OCI-LY7 (cell line): ENCODE results near the gene SYNE3. TPM values are rescaled to one million over a fixed set of nuclear protein-coding genes. Genes with fewer than 3 reads are reported as not detected.

Experiments used
- BruUV-seq: library from RNA; stranded (reverse); fragments of 400-500 nt; replicated peaks from 2 replicates; lab custom pipeline; 2021; lab: Mats Ljungman, UMichigan
- CTCF ChIA-PET: fragments of 300-600 bp; sonication (Branson Sonifier 250); formaldehyde crosslinking; loops from one replicate; lab custom pipeline; 2022; ENCODE audit warnings: antibody characterized with exemption; ENCODE audit not compliant: unreplicated experiment; lab: Charles Lee
- POLR2A ChIA-PET: fragments of 300-600 bp; sonication (Branson Sonifier 250); formaldehyde crosslinking; loops from one replicate; lab custom pipeline; 2022; ENCODE audit warnings: antibody characterized with exemption; lab: Charles Lee
- DNase-seq: peaks from one replicate; pipeline ENCODE4 v3.0.0-alpha.2; 2015; ENCODE audit warnings: low spot score
- H2AFZ ChIP-seq: fragments of 200-600 bp; sonication (generic), shearing (Covaris generic); 2 replicates; pipeline ENCODE4 v1.6.1; 2014; ENCODE audit warnings: mild to moderate bottlenecking, antibody characterized with exemption, low read length, moderate library complexity
- H3K27ac ChIP-seq: fragments of 200-600 bp; sonication (generic); 2 replicates; pipeline ENCODE4 v1.5.1; 2014; ENCODE audit warnings: mixed run types, low read depth, mild to moderate bottlenecking, moderate library complexity, low read length, inconsistent platforms; ENCODE audit not compliant: poor library complexity, severe bottlenecking
- H3K36me3 ChIP-seq: fragments of 200-600 bp; sonication (generic); 2 replicates; pipeline ENCODE4 v1.6.1; 2014; ENCODE audit warnings: mild to moderate bottlenecking, antibody characterized with exemption, low read length, moderate library complexity, mixed read lengths; ENCODE audit not compliant: insufficient read depth
- H3K4me1 ChIP-seq: fragments of 200-600 bp; sonication (generic); 2 replicates; pipeline ENCODE4 v1.5.1; 2014; ENCODE audit warnings: mild to moderate bottlenecking, low read length; ENCODE audit not compliant: insufficient read depth, poor library complexity, severe bottlenecking
- H3K4me2 ChIP-seq: fragments of 200-600 bp; sonication (generic); 2 replicates; pipeline ENCODE4 v1.6.1; 2014; ENCODE audit warnings: mild to moderate bottlenecking, low read length
- H3K4me3 ChIP-seq: fragments of 200-600 bp; sonication (generic); 2 replicates; pipeline ENCODE4 v1.5.1; 2014; ENCODE audit warnings: mild to moderate bottlenecking, low read depth, low read length; ENCODE audit not compliant: poor library complexity, severe bottlenecking
- H3K79me2 ChIP-seq: fragments of 200-600 bp; sonication (generic); 2 replicates; pipeline ENCODE4 v1.6.1; 2016; ENCODE audit warnings: low read depth, mild to moderate bottlenecking, low read length, moderate library complexity, mixed read lengths; ENCODE audit not compliant: insufficient read depth
- H3K9me2 ChIP-seq: fragments of 200-600 bp; sonication (generic); 2 replicates; pipeline ENCODE4 v1.6.1; 2016; ENCODE audit warnings: mild to moderate bottlenecking, low read length, mixed read lengths; ENCODE audit not compliant: insufficient read depth
- H3K9me3 ChIP-seq: fragments of 200-600 bp; sonication (generic); 2 replicates; pipeline ENCODE4 v1.6.1; 2014; ENCODE audit warnings: mild to moderate bottlenecking, mixed run types, low read length, mixed read lengths
- H4K20me1 ChIP-seq: fragments of 200-600 bp; sonication (generic); 2 replicates; pipeline ENCODE4 v1.6.1; 2014; ENCODE audit warnings: mild to moderate bottlenecking, antibody characterized with exemption, low read length, moderate library complexity, mixed read lengths; ENCODE audit not compliant: insufficient read depth
- EZH2phosphoT487 ChIP-seq: fragments of 200-600 bp; sonication (generic); IDR thresholded peaks from 2 replicates; pipeline ENCODE4 v1.6.1; 2018; ENCODE audit warnings: low read depth, borderline replicate concordance, mild to moderate bottlenecking, mixed run types, antibody characterized with exemption, low read length, moderate library complexity, mixed read lengths
- intact Hi-C: fragments of 100-400 bp; cut with micrococcal nuclease; formaldehyde crosslinking; loops from one replicate; pipeline ENCODE4 v1.10.0; 2022; ENCODE audit not compliant: unreplicated experiment
- total RNA-seq, 2 experiments: library from RNA; depleted of rRNA in 1 of 2; stranded (reverse); fragments of >200 nt in 1 of 2; shearing (Covaris generic) in 1 of 2; gene quantifications; 2 replicates each; pipeline ENCODE4 v1.2.3, GENCODE V29; 2014 to 2022
- TF ChIP-seq, protein P1 (sequence below): fragments of 200-600 bp; sonication (generic); conservative IDR thresholded peaks from 2 replicates; pipeline ENCODE4 v1.5.1; 2014; ENCODE audit warnings: mild to moderate bottlenecking, antibody characterized with exemption, low read length, moderate library complexity, mixed read lengths

The SYNE3 gene
- total RNA-seq, 2 experiments from 2014 or later = 0.60 to 4.1 TPM

DNA sequence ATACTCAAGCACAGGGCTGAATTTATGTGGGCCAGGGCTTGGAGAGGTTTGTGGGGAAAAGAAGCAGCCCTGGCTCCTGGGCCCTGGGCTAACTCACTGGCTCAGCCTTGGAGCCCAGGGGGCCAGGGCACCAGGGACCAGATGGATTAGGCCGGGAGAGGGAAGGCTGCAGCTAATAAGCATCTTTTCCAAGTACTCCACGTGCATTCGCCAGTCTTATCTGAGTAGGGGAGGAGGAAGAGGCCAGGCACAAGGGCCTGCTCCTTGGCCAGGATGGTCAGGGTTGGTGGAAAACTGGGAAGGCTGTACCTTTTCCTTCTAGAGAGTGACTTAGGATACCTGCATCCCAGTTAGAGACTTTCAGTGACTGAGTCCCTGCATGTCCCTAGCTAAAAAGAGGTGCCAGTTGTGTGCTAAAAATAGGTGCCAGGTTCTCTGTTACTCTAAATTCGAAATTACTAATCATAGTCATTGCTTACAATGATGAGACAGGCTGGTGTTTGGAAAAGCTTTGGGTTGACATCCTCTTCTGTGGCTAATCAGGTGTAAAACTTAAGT, 19.7 kb upstream of the SYNE3 start:
- ChIA-PET POLR2A (interaction anchor here (0.6 to 2.4 kb wide), 6 partner anchors 10 to 478 kb away, joined by 3 to 10 read pairs (median 3); no protein-coding TSS in a partner anchor), CTCF (no interaction called here)
- Histone ChIP-seq H3K4me3 (peak overlapping the region; percentile 93), H3K27ac (peak overlapping the region; percentile 35), H3K79me2 (peaks cover 91% of the 10 kb centered on the region), H4K20me1 (peaks cover 41% of the 10 kb centered on the region), H3K9me3 (no peaks in the 10 kb centered on the region), H3K9me2 (no peaks in the 10 kb centered on the region), H3K4me2 (peak overlapping the region; percentile 95), H3K36me3 (peaks cover 23% of the 10 kb centered on the region), H2AFZ (no peak overlapping the region), H3K4me1 (peaks cover 40% of the 10 kb centered on the region)
- TF ChIP-seq, protein P1, sequence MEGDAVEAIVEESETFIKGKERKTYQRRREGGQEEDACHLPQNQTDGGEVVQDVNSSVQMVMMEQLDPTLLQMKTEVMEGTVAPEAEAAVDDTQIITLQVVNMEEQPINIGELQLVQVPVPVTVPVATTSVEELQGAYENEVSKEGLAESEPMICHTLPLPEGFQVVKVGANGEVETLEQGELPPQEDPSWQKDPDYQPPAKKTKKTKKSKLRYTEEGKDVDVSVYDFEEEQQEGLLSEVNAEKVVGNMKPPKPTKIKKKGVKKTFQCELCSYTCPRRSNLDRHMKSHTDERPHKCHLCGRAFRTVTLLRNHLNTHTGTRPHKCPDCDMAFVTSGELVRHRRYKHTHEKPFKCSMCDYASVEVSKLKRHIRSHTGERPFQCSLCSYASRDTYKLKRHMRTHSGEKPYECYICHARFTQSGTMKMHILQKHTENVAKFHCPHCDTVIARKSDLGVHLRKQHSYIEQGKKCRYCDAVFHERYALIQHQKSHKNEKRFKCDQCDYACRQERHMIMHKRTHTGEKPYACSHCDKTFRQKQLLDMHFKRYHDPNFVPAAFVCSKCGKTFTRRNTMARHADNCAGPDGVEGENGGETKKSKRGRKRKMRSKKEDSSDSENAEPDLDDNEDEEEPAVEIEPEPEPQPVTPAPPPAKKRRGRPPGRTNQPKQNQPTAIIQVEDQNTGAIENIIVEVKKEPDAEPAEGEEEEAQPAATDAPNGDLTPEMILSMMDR = no peak
- no peak for TF ChIP-seq EZH2phosphoT487
- BruUV-seq = no TSS peak
- DNase-seq = no peak
- intact Hi-C loops = loop anchor here (10.0 kb wide), 1 partner anchor 969 kb away; the partner anchor contains the start of gene PAPOLA

DNA sequence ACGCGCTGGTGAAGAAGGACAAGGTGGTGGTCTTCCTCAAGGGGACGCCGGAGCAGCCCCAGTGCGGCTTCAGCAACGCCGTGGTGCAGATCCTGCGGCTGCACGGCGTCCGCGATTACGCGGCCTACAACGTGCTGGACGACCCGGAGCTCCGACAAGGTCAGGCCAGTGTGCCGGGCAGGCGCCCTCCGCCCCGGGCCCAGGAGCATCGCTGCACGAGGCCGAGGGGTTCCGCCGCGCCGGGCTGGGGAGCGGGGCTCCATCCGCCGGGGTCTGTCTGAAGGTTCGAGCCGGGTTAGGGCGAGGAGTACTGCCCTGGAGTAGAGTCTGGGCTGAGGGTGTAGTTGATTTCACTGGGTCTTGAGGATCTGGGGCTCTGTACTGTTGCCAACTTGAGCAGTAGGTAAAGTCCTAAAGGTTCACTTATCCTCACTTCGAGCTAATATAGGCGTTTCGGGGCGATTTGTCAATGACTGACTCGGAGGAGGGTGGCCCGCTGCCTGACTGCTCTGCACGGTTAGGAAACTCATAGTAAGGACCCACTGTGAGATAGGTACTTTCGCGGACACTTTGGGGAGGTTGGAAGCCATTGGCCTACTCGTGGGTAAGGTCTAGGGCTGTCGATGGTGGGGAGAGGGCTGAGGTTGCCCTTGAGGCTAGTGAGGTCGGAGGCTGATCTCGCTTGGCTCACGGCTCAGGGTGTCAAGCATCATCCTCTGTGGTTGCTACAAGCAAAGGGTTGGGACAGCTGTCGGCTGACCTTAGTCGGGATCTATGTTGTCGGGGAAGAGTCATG, 19.0 kb upstream of the SYNE3 start:
- peaks cover 91% of the 10 kb centered on the region for H3K79me2 ChIP-seq
- H3K9me3 ChIP-seq = no peaks in the 10 kb centered on the region
- peaks cover 30% of the 10 kb centered on the region for H3K36me3 ChIP-seq
- POLR2A ChIA-PET = interaction anchor here (1.0 to 2.4 kb wide), 3 partner anchors 11 to 164 kb away, joined by 3 to 10 read pairs (median 3); no protein-coding TSS in a partner anchor
- H3K9me2 ChIP-seq = no peaks in the 10 kb centered on the region
- CTCF ChIA-PET = no interaction called here
- peak overlapping the region; percentile 95 for H3K4me2 ChIP-seq
- no TSS peak for BruUV-seq
- H2AFZ ChIP-seq = no peak overlapping the region
- H3K27ac ChIP-seq = peak overlapping the region; percentile 35
- intact Hi-C loops = loop anchor here (2.0 to 10.0 kb wide), 2 partner anchors 93 to 969 kb away; partner anchors contain the start of gene PAPOLA
- peaks cover 41% of the 10 kb centered on the region for H4K20me1 ChIP-seq
- H3K4me1 ChIP-seq = peaks cover 46% of the 10 kb centered on the region
- DNase-seq = peak; percentile 40
- peak overlapping the region; percentile 93 for H3K4me3 ChIP-seq
- TF ChIP-seq EZH2phosphoT487 = no peak
- TF ChIP-seq, protein P1 = no peak
